Endothelial cell of umbilical vein (primary cell): ENCODE data around the gene MSH4.

Experiments used
- CTCF ChIP-seq, 2 donors: IDR thresholded peaks; 1 replicate in 1 of 2; 2 replicates in 1 of 2; pipeline ENCODE4 v1.5.1; 2011; ENCODE audit warnings: low read length in 2 of 2, mild to moderate bottlenecking in 2 of 2, moderate library complexity in 2 of 2, control low read depth in 1 of 2, inconsistent platforms in 1 of 2, low read depth in 1 of 2; ENCODE audit not compliant: insufficient read depth in 1 of 2; ENCODE audit errors: extremely low read depth in 1 of 2
- EZH2 ChIP-seq: IDR thresholded peaks from 2 replicates; pipeline ENCODE4 v1.6.1; 2012; ENCODE audit warnings: borderline replicate concordance, low read depth, mild to moderate bottlenecking, moderate library complexity, low read length, inconsistent platforms; ENCODE audit not compliant: severe bottlenecking

- no peak for TF ChIP-seq CTCF (IDR thresholded peaks at IDR 0.05; ENCODE audit: extremely low read depth in 1 of 2, insufficient read depth in 1 of 2, low read depth in 1 of 2, low read length in 2 of 2)
- TF ChIP-seq EZH2: no peak
Observed at GRCh38 chr1:75791022-75791421, 5.7 kb upstream of the MSH4 start.
